Neuronal stem cell (in vitro differentiated cells): ENCODE measurements around the gene HEATR9.

ENCODE experiments used
- DNase-seq: peaks from one replicate; pipeline ENCODE4 v3.0.0-alpha.2; 2013; ENCODE audit warnings: low spot score
- H2AFZ ChIP-seq: one replicate; pipeline ENCODE4 v1.6.1; 2013; ENCODE audit warnings: mild to moderate bottlenecking, low read length, inconsistent platforms
- H2AK5ac ChIP-seq: 2 replicates; pipeline ENCODE4 v1.6.1; 2013; ENCODE audit warnings: low read depth, mild to moderate bottlenecking, inconsistent platforms, low read length, moderate library complexity, mixed read lengths
- H2BK120ac ChIP-seq: 2 replicates; pipeline ENCODE4 v1.6.1; 2013; ENCODE audit warnings: low read depth, mild to moderate bottlenecking, inconsistent platforms, low read length, moderate library complexity, mixed read lengths
- H2BK12ac ChIP-seq: one replicate; pipeline ENCODE4 v1.6.1; 2013; ENCODE audit warnings: low read length, inconsistent platforms
- H2BK15ac ChIP-seq: 2 replicates; pipeline ENCODE4 v1.6.1; 2013; ENCODE audit warnings: mild to moderate bottlenecking, low read length, inconsistent platforms, mixed read lengths
- H2BK5ac ChIP-seq: one replicate; pipeline ENCODE4 v1.6.1; 2013; ENCODE audit warnings: inconsistent platforms, mild to moderate bottlenecking, low read length, moderate library complexity
- H3K14ac ChIP-seq: one replicate; pipeline ENCODE4 v1.6.1; 2013; ENCODE audit warnings: low read length, inconsistent platforms
- H3K18ac ChIP-seq: 2 replicates; pipeline ENCODE4 v1.6.1; 2013; ENCODE audit warnings: low read length, inconsistent platforms
- H3K23ac ChIP-seq: 2 replicates; pipeline ENCODE4 v1.6.1; 2013; ENCODE audit warnings: low read depth, mild to moderate bottlenecking, mixed read lengths, low read length, inconsistent platforms; ENCODE audit not compliant: poor library complexity
- H3K27ac ChIP-seq: replicated peaks from 3 replicates; pipeline ENCODE4 v1.5.1; 2013; ENCODE audit warnings: low read length, inconsistent platforms
- H3K27me3 ChIP-seq, 3 experiments: 2 replicates each; pipeline ENCODE4 v1.6.1; 2013; ENCODE audit warnings: low read length in 3 of 3, mild to moderate bottlenecking in 2 of 3, inconsistent platforms in 1 of 3, low read depth in 1 of 3, mixed read lengths in 1 of 3, moderate library complexity in 1 of 3; ENCODE audit not compliant: control insufficient read depth in 3 of 3, insufficient read depth in 3 of 3
- H3K36me3 ChIP-seq, 2 donors: replicated peaks in 1 of 2; 2 replicates each; pipeline ENCODE4 v1.6.1; 2013; ENCODE audit warnings: low read length in 2 of 2; ENCODE audit not compliant: control insufficient read depth in 2 of 2, insufficient read depth in 2 of 2
- H3K4ac ChIP-seq: 2 replicates; pipeline ENCODE4 v1.6.1; 2013; ENCODE audit warnings: inconsistent platforms, mild to moderate bottlenecking, low read length, moderate library complexity
- H3K4me1 ChIP-seq, 2 donors: 1 replicate in 1 of 2; 2 replicates in 1 of 2; pipeline ENCODE4 v1.6.1; 2013; ENCODE audit warnings: low read length in 2 of 2, low read depth in 1 of 2; ENCODE audit not compliant: control insufficient read depth in 2 of 2, insufficient read depth in 1 of 2
- H3K4me2 ChIP-seq: one replicate; pipeline ENCODE4 v1.6.1; 2013; ENCODE audit warnings: mild to moderate bottlenecking, low read length, inconsistent platforms; ENCODE audit not compliant: insufficient read depth, poor library complexity, severe bottlenecking
- H3K4me3 ChIP-seq, 2 donors: 2 replicates each; pipeline ENCODE4 v1.5.1; 2013; ENCODE audit warnings: low read length in 2 of 2, mild to moderate bottlenecking in 2 of 2, inconsistent platforms in 1 of 2, moderate library complexity in 1 of 2
- H3K79me1 ChIP-seq: one replicate; pipeline ENCODE4 v1.6.1; 2013; ENCODE audit warnings: low read depth, mild to moderate bottlenecking, inconsistent platforms, low read length, moderate library complexity
- H3K9ac ChIP-seq: one replicate; pipeline ENCODE4 v1.6.1; 2013; ENCODE audit warnings: mild to moderate bottlenecking, low read depth, low read length, inconsistent platforms; ENCODE audit not compliant: poor library complexity
- H3K9me3 ChIP-seq, 2 donors: replicated peaks in 1 of 2; 2 replicates each; pipeline versions ENCODE3 to v1.6.1; 2013; ENCODE audit warnings: low read length in 2 of 2, mild to moderate bottlenecking in 2 of 2, inconsistent platforms in 1 of 2, low read depth in 1 of 2, mixed read lengths in 1 of 2, moderate library complexity in 1 of 2; ENCODE audit not compliant: control insufficient read depth in 2 of 2, insufficient read depth in 1 of 2
- H4K8ac ChIP-seq: one replicate; pipeline ENCODE4 v1.6.1; 2013; ENCODE audit warnings: low read depth, mild to moderate bottlenecking, inconsistent platforms, low read length, moderate library complexity
- H4K91ac ChIP-seq: one replicate; pipeline ENCODE4 v1.6.1; 2013; ENCODE audit warnings: low read length, low read depth, mild to moderate bottlenecking, inconsistent platforms; ENCODE audit not compliant: poor library complexity
- WGBS, 2 donors: extraction: QIAGEN DNeasy Blood & Tissue Kit; methylation state at CpG; one replicate each; pipeline ENCODE4 v1.1.7; 2013; ENCODE audit warnings: missing lambda C conversion rate in 2 of 2, mixed read lengths in 1 of 2; ENCODE audit not compliant: insufficient read length in 2 of 2, insufficient replicate concordance in 1 of 2; ENCODE audit errors: extremely low coverage in 2 of 2; 5-methylcytosine and 5-hydroxymethylcytosine counted together

The HEATR9 gene

GRCh38 chr17:35892091-35893035 is 23.7 kb upstream of the HEATR9 start:
- Histone ChIP-seq H3K4ac (no peak overlapping the region), H2BK15ac (no peak overlapping the region), H3K9ac (no peak overlapping the region), H2AFZ (no peak overlapping the region), H3K14ac (no peak overlapping the region), H3K4me1 (peaks cover 0 to 7% of the 10 kb centered on the region in 2 donors), H3K27ac (no peak overlapping the region), H2BK120ac (no peak overlapping the region), H2AK5ac (no peak overlapping the region), H4K8ac (no peak overlapping the region), H4K91ac (no peak overlapping the region), H3K79me1 (no peaks in the 10 kb centered on the region), H3K23ac (no peak overlapping the region), H3K9me3 (peaks cover 0 to 2% of the 10 kb centered on the region in 2 donors), H3K27me3 (peaks cover 0 to 4% (median 0%) of the 10 kb centered on the region in 3 experiments), H3K36me3 (no peaks in the 10 kb centered on the region), H3K4me2 (no peak overlapping the region), H2BK5ac (no peak overlapping the region), H3K4me3 (no peak overlapping the region), H3K18ac (no peak overlapping the region), H2BK12ac (no peak overlapping the region)
- no CpG with 5 or more reads among the region's 6 CpGs for WGBS, 2 donors
- DNase-seq, result no peak

GRCh38 chr17:35891269-35891668 is 22.6 kb upstream of the HEATR9 start:
- Histone ChIP-seq H3K14ac (no peak overlapping the region), H4K8ac (no peak overlapping the region), H3K27ac (no peak overlapping the region), H3K9ac (no peak overlapping the region), H2BK120ac (no peak overlapping the region), H3K9me3 (peaks cover 0 to 2% of the 10 kb centered on the region in 2 donors), H3K4ac (no peak overlapping the region), H3K4me2 (no peak overlapping the region), H4K91ac (no peak overlapping the region), H3K18ac (no peak overlapping the region), H3K36me3 (no peaks in the 10 kb centered on the region), H2AFZ (no peak overlapping the region), H3K23ac (no peak overlapping the region), H2BK12ac (no peak overlapping the region), H3K4me1 (peaks cover 0 to 7% of the 10 kb centered on the region in 2 donors), H3K4me3 (no peak overlapping the region), H2BK15ac (no peak overlapping the region), H2AK5ac (no peak overlapping the region), H3K79me1 (no peaks in the 10 kb centered on the region), H3K27me3 (peaks cover 0 to 4% (median 0%) of the 10 kb centered on the region in 3 experiments), H2BK5ac (no peak overlapping the region)
- no CpG with 5 or more reads among the region's 4 CpGs for WGBS, 2 donors
- no peak for DNase-seq

GRCh38 chr17:35890774-35891155 is 22.1 kb upstream of the HEATR9 start:
- Histone ChIP-seq H3K4me2 (no peak overlapping the region), H3K79me1 (no peaks in the 10 kb centered on the region), H2BK120ac (no peak overlapping the region), H3K27me3 (peaks cover 0 to 4% (median 0%) of the 10 kb centered on the region in 3 experiments), H4K91ac (no peak overlapping the region), H3K18ac (no peak overlapping the region), H3K23ac (no peak overlapping the region), H3K9ac (no peak overlapping the region), H3K4me3 (no peak overlapping the region), H2BK5ac (no peak overlapping the region), H3K4me1 (peaks cover 0 to 7% of the 10 kb centered on the region in 2 donors), H2AFZ (no peak overlapping the region), H3K4ac (no peak overlapping the region), H2BK15ac (no peak overlapping the region), H3K9me3 (peaks cover 0 to 2% of the 10 kb centered on the region in 2 donors), H3K36me3 (no peaks in the 10 kb centered on the region), H3K14ac (no peak overlapping the region), H2BK12ac (no peak overlapping the region), H4K8ac (no peak overlapping the region), H2AK5ac (no peak overlapping the region), H3K27ac (no peak overlapping the region)
- DNase-seq, result no peak
- no CpG with 5 or more reads among the region's 4 CpGs for WGBS, 2 donors
